ENCODE results near the gene BPIFB2. TPM values are rescaled to one million over a fixed set of nuclear protein-coding genes. Genes with fewer than 3 reads are reported as not detected.

Gene BPIFB2
- total and polyA plus RNA-seq, 10 of the 15 experiments (the other 5 are each of a cell fraction or from before 2014, with no cell fraction given): not detected

- Histone ChIP-seq H3K79me2 (ENCODE audit: control insufficient read depth, insufficient read depth, low read length) (no peaks in the 10 kb centered on the region), H4K20me1 (ENCODE audit: control insufficient read depth, insufficient read depth) (no peaks in the 10 kb centered on the region), H3K27ac (ENCODE audit: control insufficient read depth, insufficient read depth) (no peak overlapping the region), H2AFZ (ENCODE audit: control insufficient read depth, low read depth, low read length) (no peak overlapping the region), H3K4me1 (ENCODE audit: control insufficient read depth, insufficient read depth, low read length) (no peaks in the 10 kb centered on the region), H3K36me3 (ENCODE audit: control insufficient read depth in 2 of 2, insufficient read depth in 2 of 2, low read length in 1 of 2) (no peaks in the 10 kb centered on the region), H3K9ac (ENCODE audit: control insufficient read depth, insufficient read depth, low read length) (no peak overlapping the region), H3K4me2 (ENCODE audit: control insufficient read depth, insufficient read depth) (no peak overlapping the region), H3K9me3 (replicated peaks; ENCODE audit: control insufficient read depth, insufficient read depth, low read length) (peaks cover 4% of the 10 kb centered on the region; the same call in 2 of the 3 replicates), H3K4me3 (no peak overlapping the region), H3K27me3 (replicated peaks in 1 of 2; ENCODE audit: control insufficient read depth in 2 of 2, insufficient read depth in 2 of 2, low read length in 1 of 2) (no peaks in the 10 kb centered on the region; a peak in 1 of 4 replicates)
- BruUV-seq (replicated peaks): no TSS peak
- WGBS (ENCODE audit: insufficient coverage, insufficient replicate concordance, low lambda C conversion rate, missing lambda C conversion rate): 22% methylated on average over 6 of the region's 6 CpGs
- POLR2A ChIA-PET: no interaction called here
- SMC1A ChIA-PET (ENCODE audit: uncharacterized antibody, unreplicated experiment): no interaction called here
- ATAC-seq (no peak), FAIRE-seq (no peak), DNase-seq (ENCODE audit: low read depth, low spot score) (no peak)
- intact Hi-C loops (cut with micrococcal nuclease; ENCODE audit: unreplicated experiment) (no loop called here), in situ Hi-C loops (cut with MboI) (no loop called here)
- RAD21 ChIA-PET (ENCODE audit: unreplicated experiment): interaction anchor here (0.6 kb wide), 1 partner anchor 366 kb away, joined by 4 read pairs; no protein-coding TSS in a partner anchor
- CTCF ChIA-PET: no interaction called here
- TF ChIP-seq ZBTB11 (CRISPR knock-in tag; IDR thresholded peaks at IDR 0.05) (no peak), NKRF (conservative IDR thresholded peaks at IDR 0.05) (no peak), CREM (IDR thresholded peaks at IDR 0.05; ENCODE audit: low read depth) (no peak)
These were observed 26.5 kb upstream of the BPIFB2 start for GRCh38 chr20:32980990-32981389.

Data from GM12878 (cell line).